ENCODE results near the gene ABCG5.

The ABCG5 gene

GRCh38 chr2:43841949-43842865 is 3.6 kb upstream of the ABCG5 start:
- DNase-seq = no peak

- no peak for DNase-seq
Measured at GRCh38 chr2:43840965-43841364, 2.3 kb upstream of the ABCG5 start.

GRCh38 chr2:43839776-43840564 is 1.3 kb upstream of the ABCG5 start:
- no peak for DNase-seq

- no peak for DNase-seq
Measured at GRCh38 chr2:43837831-43838559, 644 bp downstream of the ABCG5 start.

- DNase-seq = no peak
Measured at GRCh38 chr2:43837033-43837432, 1.6 kb downstream of the ABCG5 start.

- DNase-seq = no peak
Measured at GRCh38 chr2:43832457-43832856, 6.2 kb downstream of the ABCG5 start.

GRCh38 chr2:43831543-43832294 is 6.9 kb downstream of the ABCG5 start:
- DNase-seq = no peak

- DNase-seq = no peak
Measured at GRCh38 chr2:43826305-43827250, 12.1 kb downstream of the ABCG5 start.

GRCh38 chr2:43825841-43826240 is 12.8 kb downstream of the ABCG5 start:
- no peak for DNase-seq

- no peak for DNase-seq
Measured at GRCh38 chr2:43824951-43825493, 13.6 kb downstream of the ABCG5 start.

GRCh38 chr2:43824512-43824911 is 14.1 kb downstream of the ABCG5 start:
- no peak for DNase-seq

GRCh38 chr2:43823751-43824150 is 14.9 kb downstream of the ABCG5 start:
- DNase-seq = no peak

- no peak for DNase-seq
Measured at GRCh38 chr2:43822839-43823238, 15.8 kb downstream of the ABCG5 start.

GRCh38 chr2:43819491-43820163 is 19.0 kb downstream of the ABCG5 start:
- DNase-seq = no peak

- DNase-seq = peak in 1 of 2 donors; percentile 28
Measured at GRCh38 chr2:43818761-43819160, 19.9 kb downstream of the ABCG5 start.

- DNase-seq = no peak
Measured at GRCh38 chr2:43814711-43815110, 23.9 kb downstream of the ABCG5 start.

- DNase-seq = no peak
Measured at GRCh38 chr2:43812947-43813346, 25.7 kb downstream of the ABCG5 start.

GRCh38 chr2:43812006-43812405 is 26.6 kb downstream of the ABCG5 start:
- DNase-seq = no peak

GRCh38 chr2:43810888-43811287 is 27.8 kb downstream of the ABCG5 start:
- DNase-seq = no peak

- no peak for DNase-seq
Measured at GRCh38 chr2:43810452-43810851, 28.2 kb downstream of the ABCG5 start.

- DNase-seq = no peak
Measured at GRCh38 chr2:43806719-43807031, 32.0 kb downstream of the ABCG5 start.

Data from stimulated activated CD4-positive, alpha-beta T cell treated with anti-CD3 and anti-CD28 coated beads, Interleukin-2, amount 100 ng/mL, for 24 hours (primary cell).